H9 (cell line): Measurements from ENCODE around the gene NKD1. TPM values are rescaled to one million over a fixed set of nuclear protein-coding genes. Genes with fewer than 3 reads are reported as not detected.

Experiments
- DNase-seq: peaks from one replicate; pipeline ENCODE4 v3.0.0-alpha.2; 2017
- H2AFZ ChIP-seq: one replicate; pipeline ENCODE4 v1.6.1; 2013; ENCODE audit warnings: mild to moderate bottlenecking, low read length, control low read depth, moderate library complexity
- H2AK5ac ChIP-seq: 2 replicates; pipeline ENCODE4 v1.6.1; 2013; ENCODE audit warnings: low read length, control low read depth, mixed read lengths; ENCODE audit not compliant: insufficient read length
- H2BK120ac ChIP-seq: one replicate; pipeline ENCODE4 v1.6.1; 2013; ENCODE audit warnings: low read depth, mild to moderate bottlenecking, low read length, control low read depth, inconsistent platforms; ENCODE audit not compliant: poor library complexity, severe bottlenecking
- H2BK12ac ChIP-seq: 2 replicates; pipeline ENCODE4 v1.6.1; 2013; ENCODE audit warnings: low read length, control low read depth, mixed read lengths, low read depth; ENCODE audit not compliant: insufficient read length
- H2BK15ac ChIP-seq: 2 replicates; pipeline ENCODE4 v1.6.1; 2013; ENCODE audit warnings: low read depth, low read length, control low read depth
- H2BK20ac ChIP-seq: one replicate; pipeline ENCODE4 v1.6.1; 2013; ENCODE audit warnings: low read depth, mild to moderate bottlenecking, low read length, control low read depth, inconsistent platforms; ENCODE audit not compliant: poor library complexity, severe bottlenecking
- H2BK5ac ChIP-seq: 2 replicates; pipeline ENCODE4 v1.6.1; 2013; ENCODE audit warnings: low read length, control low read depth, mixed read lengths; ENCODE audit not compliant: insufficient read length
- H3K14ac ChIP-seq: 2 replicates; pipeline ENCODE4 v1.6.1; 2013; ENCODE audit warnings: low read length, control low read depth; ENCODE audit not compliant: insufficient read depth
- H3K18ac ChIP-seq: 2 replicates; pipeline ENCODE4 v1.6.1; 2013; ENCODE audit warnings: low read depth, mild to moderate bottlenecking, mixed read lengths, low read length, control low read depth; ENCODE audit not compliant: insufficient read length
- H3K23ac ChIP-seq: 2 replicates; pipeline ENCODE4 v1.6.1; 2013; ENCODE audit warnings: low read length, control low read depth, mixed read lengths, low read depth; ENCODE audit not compliant: insufficient read length
- H3K23me2 ChIP-seq: 2 replicates; pipeline ENCODE4 v1.6.1; 2013; ENCODE audit warnings: low read depth, mild to moderate bottlenecking, mixed read lengths, low read length, control low read depth; ENCODE audit not compliant: insufficient read length, poor library complexity, severe bottlenecking
- H3K27ac ChIP-seq: 2 replicates; pipeline ENCODE4 v1.5.1; 2013; ENCODE audit warnings: low read length, control low read depth, mixed read lengths, low read depth; ENCODE audit not compliant: insufficient read length
- H3K27me3 ChIP-seq: 2 replicates; pipeline ENCODE4 v1.6.1; 2013; ENCODE audit warnings: low read length, control low read depth, inconsistent platforms; ENCODE audit not compliant: insufficient read depth
- H3K4ac ChIP-seq: 2 replicates; pipeline ENCODE4 v1.6.1; 2013; ENCODE audit warnings: low read depth, mild to moderate bottlenecking, control low read depth, inconsistent platforms, low read length, moderate library complexity
- H3K4me1 ChIP-seq: 2 replicates; pipeline ENCODE4 v1.6.1; 2013; ENCODE audit warnings: low read length, control low read depth, inconsistent platforms; ENCODE audit not compliant: insufficient read depth
- H3K4me2 ChIP-seq: 2 replicates; pipeline ENCODE4 v1.6.1; 2013; ENCODE audit warnings: low read length, control low read depth, mixed read lengths; ENCODE audit not compliant: insufficient read length, insufficient read depth
- H3K56ac ChIP-seq: 2 replicates; pipeline ENCODE4 v1.6.1; 2013; ENCODE audit warnings: low read depth, mild to moderate bottlenecking, mixed read lengths, low read length, control low read depth; ENCODE audit not compliant: insufficient read length
- H3K79me1 ChIP-seq: 2 replicates; pipeline ENCODE4 v1.6.1; 2013; ENCODE audit warnings: low read depth, mild to moderate bottlenecking, moderate library complexity, low read length, control low read depth, inconsistent platforms; ENCODE audit not compliant: insufficient read depth, poor library complexity, severe bottlenecking
- H3K79me2 ChIP-seq: 2 replicates; pipeline ENCODE4 v1.6.1; 2013; ENCODE audit warnings: low read length, control low read depth, inconsistent platforms; ENCODE audit not compliant: insufficient read depth
- H3K9ac ChIP-seq: 2 replicates; pipeline ENCODE4 v1.6.1; 2013; ENCODE audit warnings: low read length, control low read depth, mixed read lengths; ENCODE audit not compliant: insufficient read length; ENCODE audit errors: extremely low read depth
- H3K9me3 ChIP-seq: one replicate; pipeline ENCODE4 v1.6.1; 2013; ENCODE audit warnings: low read depth, low read length, inconsistent platforms; ENCODE audit not compliant: control insufficient read depth
- H3T11ph ChIP-seq: one replicate; pipeline ENCODE4 v1.6.1; 2013; ENCODE audit warnings: mild to moderate bottlenecking, low read length, control low read depth, inconsistent platforms
- H4K20me1 ChIP-seq: one replicate; pipeline ENCODE4 v1.6.1; 2013; ENCODE audit not compliant: control insufficient read depth, insufficient read length, insufficient read depth
- H4K5ac ChIP-seq: 2 replicates; pipeline ENCODE4 v1.6.1; 2013; ENCODE audit warnings: low read depth, mild to moderate bottlenecking, mixed read lengths, low read length, control low read depth; ENCODE audit not compliant: insufficient read length
- H4K8ac ChIP-seq: replicated peaks from 2 replicates; pipeline ENCODE4 v1.6.1; 2013; ENCODE audit warnings: low read length, control low read depth, mixed read lengths, low read depth; ENCODE audit not compliant: insufficient read length
- H4K91ac ChIP-seq: 2 replicates; pipeline ENCODE4 v1.6.1; 2013; ENCODE audit warnings: low read depth, mild to moderate bottlenecking, moderate library complexity, mixed read lengths, low read length, control low read depth; ENCODE audit not compliant: insufficient read length
- H3K27ac Mint-ChIP-seq, 3 experiments: 2 replicates in 2 of 3; 3 replicates in 1 of 3; pipeline ENCODE4 v1.8.0; 2020 to 2021; ENCODE audit warnings: mixed read lengths in 3 of 3, mild to moderate bottlenecking in 1 of 3, moderate library complexity in 1 of 3
- H3K27me3 Mint-ChIP-seq: 2 replicates; pipeline ENCODE4 v1.8.0; 2021; ENCODE audit warnings: low read depth, mild to moderate bottlenecking, moderate library complexity, mixed read lengths
- H3K36me3 Mint-ChIP-seq, 3 experiments: 2 replicates in 2 of 3; 3 replicates in 1 of 3; pipeline ENCODE4 v1.8.0; 2020 to 2021; ENCODE audit warnings: low read depth in 3 of 3, mixed read lengths in 3 of 3; ENCODE audit not compliant: insufficient read depth in 1 of 3
- H3K4me1 Mint-ChIP-seq, 2 experiments: 2 replicates each; pipeline ENCODE4 v1.8.0; 2020; ENCODE audit warnings: mixed read lengths in 2 of 2
- H3K4me3 Mint-ChIP-seq, 2 experiments: 2 replicates in 1 of 2; 3 replicates in 1 of 2; pipeline ENCODE4 v1.8.0; 2020 to 2021; ENCODE audit warnings: mild to moderate bottlenecking in 2 of 2, mixed read lengths in 2 of 2, moderate library complexity in 1 of 2
- H3K9me3 Mint-ChIP-seq, 2 experiments: 2 replicates in 1 of 2; 3 replicates in 1 of 2; pipeline ENCODE4 v1.8.0; 2020; ENCODE audit warnings: mild to moderate bottlenecking in 2 of 2, mixed read lengths in 2 of 2, moderate library complexity in 1 of 2
- WGBS: extraction: QIAGEN DNeasy Blood & Tissue Kit; methylation state at CpG from one replicate; pipeline ENCODE4 v1.1.7; 2013; ENCODE audit warnings: missing lambda C conversion rate, low lambda C conversion rate, mixed read lengths; ENCODE audit not compliant: insufficient read length; ENCODE audit errors: extremely low coverage; 5-methylcytosine and 5-hydroxymethylcytosine counted together
- total RNA-seq: library from RNA; stranded (reverse); gene quantifications from 2 replicates; pipeline ENCODE4 v1.2.1, GENCODE V29; 2021
- TF ChIP-seq, protein P1 (sequence below): fragments of 200-600 bp; sonication (generic); conservative IDR thresholded peaks from 3 replicates; pipeline ENCODE4 v1.8.0; 2021; ENCODE audit warnings: antibody characterized with exemption, mild to moderate bottlenecking

The NKD1 gene
- total RNA-seq, 1 experiment from 2014 or later, result 1.9 TPM

DNA sequence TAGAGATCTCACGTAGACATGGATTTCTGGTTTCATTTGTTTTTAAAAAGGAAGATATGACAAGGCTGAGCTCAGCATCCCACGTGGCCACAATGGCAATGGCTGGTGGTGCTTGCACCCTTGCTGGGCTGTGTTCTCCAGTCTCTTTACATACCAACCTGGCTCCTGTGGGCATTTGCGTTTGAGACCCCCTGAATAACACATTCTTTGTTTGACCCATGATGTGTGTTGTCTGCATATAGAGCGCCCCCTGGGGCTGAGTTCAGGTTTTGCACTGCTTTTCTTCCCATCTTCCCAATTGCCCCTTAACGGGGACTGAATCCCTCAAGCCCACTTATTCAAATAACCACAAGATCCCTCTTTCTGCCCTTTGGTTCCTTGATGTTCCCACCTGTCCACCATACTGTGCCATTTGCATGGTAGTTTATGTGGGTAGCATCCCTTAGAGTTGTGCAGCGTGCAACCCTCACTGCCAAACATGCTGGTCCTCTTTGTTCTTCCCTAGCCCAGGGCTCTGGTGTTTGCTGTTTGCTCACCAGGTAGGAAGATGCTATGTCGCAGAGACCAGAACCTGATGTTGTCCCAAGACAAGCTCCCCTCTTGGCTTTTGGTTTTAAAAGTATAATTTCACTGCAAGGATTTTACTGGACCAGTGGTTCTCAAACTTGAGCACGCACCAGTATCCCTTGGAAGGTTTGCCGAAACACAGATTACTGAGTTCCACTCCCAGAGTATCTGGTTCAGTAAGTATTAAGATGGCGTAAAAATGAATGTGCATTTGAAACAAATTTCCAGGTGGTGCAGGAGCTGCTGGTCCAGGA is 38.5 kb upstream of the NKD1 start:
- Histone ChIP-seq H2AK5ac (no peak overlapping the region), H3K23ac (no peak overlapping the region), H3K79me2 (no peaks in the 10 kb centered on the region), H4K20me1 (no peaks in the 10 kb centered on the region), H3K4ac (no peak overlapping the region), H3K18ac (no peak overlapping the region), H2BK20ac (no peak overlapping the region), H3T11ph (no peak overlapping the region), H3K4me2 (no peak overlapping the region), H3K23me2 (no peaks in the 10 kb centered on the region), H3K9ac (no peak overlapping the region), H3K56ac (no peak overlapping the region), H4K5ac (no peak overlapping the region), H3K4me1 (no peaks in the 10 kb centered on the region; the same call in 1 of the 2 replicates), H3K27ac (no peak overlapping the region), H3K27me3 (no peaks in the 10 kb centered on the region), H4K91ac (no peak overlapping the region), H3K9me3 (no peaks in the 10 kb centered on the region), H4K8ac (no peak overlapping the region), H2BK12ac (no peak overlapping the region), H2AFZ (no peak overlapping the region), H3K14ac (no peak overlapping the region), H3K79me1 (no peaks in the 10 kb centered on the region), H2BK5ac (no peak overlapping the region), H2BK120ac (no peak overlapping the region), H2BK15ac (no peak overlapping the region)
- WGBS, result no CpG with 5 or more reads among the region's 10 CpGs
- TF ChIP-seq, protein P1, sequence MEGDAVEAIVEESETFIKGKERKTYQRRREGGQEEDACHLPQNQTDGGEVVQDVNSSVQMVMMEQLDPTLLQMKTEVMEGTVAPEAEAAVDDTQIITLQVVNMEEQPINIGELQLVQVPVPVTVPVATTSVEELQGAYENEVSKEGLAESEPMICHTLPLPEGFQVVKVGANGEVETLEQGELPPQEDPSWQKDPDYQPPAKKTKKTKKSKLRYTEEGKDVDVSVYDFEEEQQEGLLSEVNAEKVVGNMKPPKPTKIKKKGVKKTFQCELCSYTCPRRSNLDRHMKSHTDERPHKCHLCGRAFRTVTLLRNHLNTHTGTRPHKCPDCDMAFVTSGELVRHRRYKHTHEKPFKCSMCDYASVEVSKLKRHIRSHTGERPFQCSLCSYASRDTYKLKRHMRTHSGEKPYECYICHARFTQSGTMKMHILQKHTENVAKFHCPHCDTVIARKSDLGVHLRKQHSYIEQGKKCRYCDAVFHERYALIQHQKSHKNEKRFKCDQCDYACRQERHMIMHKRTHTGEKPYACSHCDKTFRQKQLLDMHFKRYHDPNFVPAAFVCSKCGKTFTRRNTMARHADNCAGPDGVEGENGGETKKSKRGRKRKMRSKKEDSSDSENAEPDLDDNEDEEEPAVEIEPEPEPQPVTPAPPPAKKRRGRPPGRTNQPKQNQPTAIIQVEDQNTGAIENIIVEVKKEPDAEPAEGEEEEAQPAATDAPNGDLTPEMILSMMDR, result peak; percentile 97
- Mint-ChIP-seq H3K27ac (no peak overlapping the region), H3K9me3 (peaks cover 0 to 2% of the 10 kb centered on the region in 2 experiments; a peak in 4 of 5 replicates), H3K4me3 (no peak overlapping the region), H3K27me3 (peaks cover 3% of the 10 kb centered on the region), H3K36me3 (peaks cover 0 to 4% (median 0%) of the 10 kb centered on the region in 3 experiments; a peak in 1 of 7 replicates), H3K4me1 (peaks cover 16 to 19% of the 10 kb centered on the region in 2 experiments)
- peak; percentile 75 for DNase-seq
